HL-60/S4 (cell line): Measurements from ENCODE around the gene TMEM44.
"Not testable (repeated sequence)": the region's sequence is repeated elsewhere in the genome, so short reads cannot be mapped to it uniquely, and the experiment has no call there.

Experiments used
- in situ Hi-C: fragments of 300-500 bp; cut with MboI; formaldehyde crosslinking; loops from 2 replicates; pipeline ENCODE4 v1.14.3; 2022; ENCODE audit warnings: low sequenced_read_pairs

The TMEM44 gene

GRCh38 chr3:194615226-194615625, 18.0 kb downstream of the TMEM44 start:
- in situ Hi-C loops, result no loop called here

DNA sequence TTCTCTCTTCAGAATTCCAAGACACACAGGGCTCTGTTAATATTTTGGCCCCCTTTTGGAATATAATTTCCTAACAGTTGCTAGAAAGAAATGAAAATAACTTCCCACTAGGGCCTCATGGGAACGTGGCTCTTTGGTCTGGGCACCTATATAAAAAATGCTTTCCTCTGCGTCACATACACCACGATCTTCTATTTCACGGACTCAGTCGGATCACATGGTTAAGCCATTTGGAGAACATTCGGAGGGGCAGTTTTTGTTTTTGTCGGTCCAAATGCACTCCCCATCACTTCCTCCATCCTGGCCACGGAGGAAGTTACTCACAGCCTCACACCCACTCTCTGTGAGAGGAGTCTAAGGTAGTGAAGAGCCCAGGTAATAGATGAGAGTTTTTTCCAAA, 21.0 kb downstream of the TMEM44 start:
- in situ Hi-C loops, result no loop called here

GRCh38 chr3:194610689-194611088, 22.5 kb downstream of the TMEM44 start:
- in situ Hi-C loops, result no loop called here

GRCh38 chr3:194609601-194610000, 23.6 kb downstream of the TMEM44 start:
- in situ Hi-C loops, result no loop called here

- in situ Hi-C loops, result no loop called here
Measured at GRCh38 chr3:194608981-194609380, 24.2 kb downstream of the TMEM44 start.

DNA sequence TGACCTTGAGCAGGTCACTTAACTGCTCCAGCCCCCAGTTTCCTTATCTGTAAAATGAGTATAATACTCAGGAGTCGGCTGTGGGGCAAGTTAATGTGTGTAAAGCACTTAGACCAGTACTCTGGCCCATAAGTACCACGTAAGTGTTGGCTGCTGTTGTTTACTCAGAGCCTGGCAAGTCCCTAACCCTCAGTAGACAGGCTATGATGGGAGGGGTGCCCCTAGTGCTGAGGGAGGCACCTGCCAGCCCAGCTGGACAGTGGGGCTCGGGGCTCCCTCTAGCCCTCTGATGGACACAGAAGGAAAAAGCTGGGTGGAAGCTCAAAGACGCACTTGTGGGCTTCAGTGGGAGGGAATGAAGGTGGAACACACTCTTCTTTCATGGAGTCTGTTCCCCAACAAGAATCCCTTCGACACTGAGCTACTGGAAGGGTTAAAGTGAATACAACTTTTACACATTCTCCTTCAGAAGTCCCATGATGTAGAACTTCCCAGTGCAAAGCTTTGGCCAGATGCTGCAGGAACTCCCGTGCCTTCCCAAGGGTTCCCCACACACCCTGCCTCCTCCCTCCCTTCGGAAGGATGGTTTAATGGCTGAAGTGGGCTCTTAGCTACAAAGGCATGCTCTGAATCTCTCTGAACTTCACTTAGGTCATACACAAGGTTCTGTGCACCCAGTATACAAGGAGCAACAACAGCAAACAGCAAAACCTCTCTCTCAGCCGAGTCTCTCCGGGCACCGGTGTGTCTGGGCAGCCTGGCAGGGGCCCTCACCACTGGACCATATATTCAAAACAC, 25.4 kb downstream of the TMEM44 start:
- in situ Hi-C loops, result no loop called here

- in situ Hi-C loops, result no loop called here
Measured at GRCh38 chr3:194606941-194607340, 26.3 kb downstream of the TMEM44 start.

- in situ Hi-C loops, result no loop called here
Measured at GRCh38 chr3:194606163-194606562, 27.1 kb downstream of the TMEM44 start.

DNA sequence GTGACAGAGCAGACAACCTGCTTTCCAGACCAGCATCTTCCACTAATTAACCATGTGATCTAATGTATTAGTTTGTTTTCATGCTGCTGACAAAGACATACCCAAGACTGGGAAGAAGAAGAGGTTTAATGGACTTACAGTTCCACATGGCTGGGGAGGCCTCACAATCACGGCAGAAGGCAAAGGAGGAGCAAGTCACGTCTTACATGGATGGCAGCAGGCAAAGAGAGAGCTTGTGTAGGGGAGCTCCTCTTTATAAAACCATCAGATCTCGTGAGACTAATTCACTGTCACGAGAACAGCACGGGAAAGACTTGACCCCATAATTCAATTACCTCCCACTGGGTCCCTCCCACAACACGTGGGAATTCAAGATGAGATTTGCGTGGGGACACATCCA, 27.9 kb downstream of the TMEM44 start:
- in situ Hi-C loops, result not testable (repeated sequence)

GRCh38 chr3:194604837-194605236, 28.4 kb downstream of the TMEM44 start:
- in situ Hi-C loops, result no loop called here

- in situ Hi-C loops, result no loop called here
Measured at GRCh38 chr3:194604126-194604525, 29.1 kb downstream of the TMEM44 start.

- in situ Hi-C loops, result no loop called here
Measured at GRCh38 chr3:194602669-194603171, 30.5 kb downstream of the TMEM44 start.

GRCh38 chr3:194598771-194599557, 34.3 kb downstream of the TMEM44 start:
- in situ Hi-C loops, result no loop called here

- in situ Hi-C loops, result no loop called here
Measured at GRCh38 chr3:194596906-194597305, 36.3 kb downstream of the TMEM44 start.

GRCh38 chr3:194592798-194593752, 40.1 kb downstream of the TMEM44 start:
- in situ Hi-C loops, result no loop called here

GRCh38 chr3:194588741-194589140, 44.5 kb downstream of the TMEM44 start:
- in situ Hi-C loops, result loop anchor here (10.0 kb wide), 1 partner anchor 104 kb away; the partner anchor contains the start of gene ATP13A3

GRCh38 chr3:194588236-194588635, 45.0 kb downstream of the TMEM44 start:
- in situ Hi-C loops, result loop anchor here (10.0 kb wide), 1 partner anchor 103 kb away; the partner anchor contains the start of gene ATP13A3

GRCh38 chr3:194587438-194587931, 45.7 kb downstream of the TMEM44 start:
- in situ Hi-C loops, result loop anchor here (10.0 kb wide), 1 partner anchor 103 kb away; the partner anchor contains the start of gene ATP13A3

- in situ Hi-C loops, result loop anchor here (10.0 kb wide), 1 partner anchor 102 kb away; the partner anchor contains the start of gene ATP13A3
Measured at GRCh38 chr3:194586836-194587235, 46.4 kb downstream of the TMEM44 start.

DNA sequence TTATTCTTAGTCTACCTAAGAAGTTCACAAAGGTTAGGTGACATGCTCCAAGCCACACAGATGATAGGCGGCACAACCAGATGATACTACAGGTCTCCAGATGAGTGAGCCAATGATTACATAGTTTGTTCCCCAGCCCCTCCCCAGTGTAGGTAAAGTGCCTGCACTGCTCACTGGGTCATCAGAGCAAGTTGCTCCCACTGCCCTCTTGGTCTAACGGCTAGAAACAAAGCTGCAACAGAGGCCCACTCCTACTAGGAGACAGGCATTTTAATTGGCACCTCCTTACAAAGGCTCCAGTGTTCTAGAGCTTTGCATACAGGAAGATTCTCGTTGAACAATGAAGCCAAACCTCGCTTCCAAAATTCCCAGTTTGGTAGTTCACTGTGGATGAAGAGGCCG, 47.3 kb downstream of the TMEM44 start:
- in situ Hi-C loops, result loop anchor here (10.0 kb wide), 1 partner anchor 101 kb away; the partner anchor contains the start of gene ATP13A3
